NCI-H2107 treated with DMSO at 0.1 percent for 48 hours (cell line): ENCODE measurements around the gene MADCAM1.
"Not testable (repeated sequence)": the region's sequence is repeated elsewhere in the genome, so short reads cannot be mapped to it uniquely, and the experiment has no call there.

Experiments
- DNase-seq: peaks from one replicate; lab custom pipeline; 2025; ENCODE audit not compliant: unreplicated experiment; lab: John Stamatoyannopoulos, UW

MADCAM1 gene

DNA sequence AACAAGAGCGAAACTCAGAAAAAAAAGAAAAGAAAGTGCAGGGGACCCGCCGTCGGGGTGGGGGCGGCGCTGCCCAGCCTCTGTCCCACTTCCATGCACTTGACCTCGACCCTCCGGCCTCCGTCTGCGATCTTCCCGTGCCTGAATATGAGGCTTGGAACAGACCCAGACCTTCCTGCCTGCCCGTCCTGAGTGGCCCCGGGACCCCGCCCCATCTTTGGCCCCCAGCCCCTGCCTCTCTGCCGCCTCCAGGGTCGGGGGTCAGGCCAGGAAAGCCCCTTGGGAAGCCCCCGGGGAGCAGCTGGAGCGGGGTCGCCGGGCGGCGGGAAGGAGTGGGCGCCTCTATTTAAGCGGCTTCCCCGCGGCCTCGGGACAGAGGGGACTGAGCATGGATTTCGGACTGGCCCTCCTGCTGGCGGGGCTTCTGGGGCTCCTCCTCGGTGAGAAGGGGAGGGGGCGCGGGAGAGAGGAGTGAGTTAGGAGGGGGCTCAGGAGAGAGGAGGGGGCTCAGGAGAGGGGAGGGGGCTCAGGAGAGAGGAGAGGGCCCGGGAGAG lies at the start of gene MADCAM1:
TSS of gene MADCAM1 (plus strand) at position 375 of the 554 bp plus-strand sequence. CDS start at position 389, 14 bp downstream.
- DNase-seq, result no peak

DNA sequence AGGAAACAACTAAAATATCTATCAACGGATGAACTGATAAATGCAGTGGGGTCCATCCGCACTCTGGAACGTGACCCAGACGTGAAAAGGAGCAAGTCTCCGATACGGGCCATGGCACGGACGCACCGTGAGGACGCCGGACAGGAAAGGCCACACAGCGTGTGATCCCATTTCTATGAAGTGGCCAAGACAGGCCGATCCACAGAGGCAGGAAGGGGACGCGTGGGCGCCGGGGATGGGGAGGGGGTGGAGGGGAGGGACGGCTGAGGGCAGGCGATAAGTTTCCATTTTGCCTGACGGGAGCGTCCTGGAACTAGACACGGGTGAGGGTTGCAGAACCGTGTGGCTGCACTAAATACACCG lies 49.2 kb upstream of the MADCAM1 start:
- DNase-seq, result no peak

DNA sequence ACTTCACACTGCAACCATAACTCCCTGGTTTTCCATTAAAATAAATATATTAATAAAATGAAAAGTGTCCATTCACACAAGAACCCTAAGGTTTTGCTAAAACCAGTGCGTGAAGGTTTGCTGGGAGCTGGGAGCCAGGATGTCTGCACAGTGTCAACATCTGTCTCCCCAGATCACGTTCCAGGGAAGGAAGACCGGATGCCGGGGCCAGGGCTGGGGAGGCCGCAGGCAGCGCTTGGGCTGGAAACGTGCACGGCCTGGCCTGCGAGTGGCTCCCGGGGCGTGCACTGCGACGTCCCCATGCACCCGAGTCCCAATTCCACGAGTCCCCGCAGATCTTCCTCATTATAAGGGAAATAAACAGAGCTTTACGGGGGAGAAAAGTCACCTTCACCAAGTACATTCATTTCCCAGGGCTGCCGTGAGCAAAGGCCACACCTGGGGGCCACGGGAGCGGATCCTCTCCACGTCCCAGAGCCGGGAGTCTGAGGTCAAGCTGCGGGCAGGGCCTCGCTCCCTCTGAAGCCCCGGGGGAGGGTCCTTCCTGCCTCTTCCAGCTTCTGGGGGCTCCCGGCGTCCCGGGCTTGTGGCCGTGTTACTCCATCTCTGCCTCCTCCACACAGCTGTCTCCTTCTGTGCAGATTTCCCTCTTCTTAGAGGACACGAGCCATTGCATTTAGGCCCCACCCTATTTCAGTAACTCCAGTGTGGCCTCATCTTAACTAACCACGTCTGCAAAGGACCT lies 48.3 kb upstream of the MADCAM1 start:
- no peak for DNase-seq

DNA sequence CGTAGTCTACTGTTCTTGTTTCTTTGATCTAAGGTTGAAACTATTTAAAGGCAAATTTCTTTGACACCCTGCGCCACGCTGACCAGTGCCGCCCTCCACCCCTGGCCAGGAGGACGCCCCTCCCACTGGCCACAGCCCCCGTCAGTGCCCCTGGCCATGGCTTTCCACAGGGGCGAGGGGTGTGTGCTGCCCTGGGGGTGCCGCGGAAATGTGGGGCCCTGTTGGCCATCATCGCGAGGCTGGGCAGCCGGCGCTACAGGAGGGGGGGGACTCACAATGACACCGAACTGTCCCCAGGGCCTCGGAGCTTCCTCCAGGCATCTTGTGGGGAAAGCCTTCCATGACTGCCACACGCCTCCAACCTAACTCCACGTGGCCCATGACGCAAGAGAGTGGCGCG lies 46.4 kb upstream of the MADCAM1 start:
- DNase-seq, result no peak

DNA sequence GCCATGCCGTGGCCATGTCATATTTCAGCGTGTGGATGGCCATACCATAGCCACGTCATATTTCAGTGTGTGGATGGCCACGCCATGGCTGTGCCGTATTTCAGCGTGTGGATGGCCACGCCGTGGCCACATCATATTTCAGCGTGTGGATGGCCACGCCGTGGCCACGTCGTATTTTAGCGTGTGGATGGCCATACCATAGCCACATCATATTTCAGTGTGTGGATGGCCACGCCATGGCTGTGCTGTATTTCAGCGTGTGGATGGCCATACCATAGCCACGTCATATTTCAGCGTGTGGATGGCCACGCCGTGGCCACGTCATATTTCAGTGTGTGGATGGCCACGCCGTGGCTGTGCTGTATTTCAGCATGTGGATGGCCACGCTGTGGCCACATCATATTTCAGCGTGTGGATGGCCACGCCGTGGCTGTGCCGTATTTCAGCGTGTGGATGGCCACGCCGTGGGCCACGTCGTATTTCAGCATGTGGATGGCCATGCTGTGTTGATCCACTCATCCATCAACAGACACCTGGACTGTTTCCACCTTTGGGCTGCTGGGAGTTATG lies 45.3 kb upstream of the MADCAM1 start:
- DNase-seq, result not testable (repeated sequence)

DNA sequence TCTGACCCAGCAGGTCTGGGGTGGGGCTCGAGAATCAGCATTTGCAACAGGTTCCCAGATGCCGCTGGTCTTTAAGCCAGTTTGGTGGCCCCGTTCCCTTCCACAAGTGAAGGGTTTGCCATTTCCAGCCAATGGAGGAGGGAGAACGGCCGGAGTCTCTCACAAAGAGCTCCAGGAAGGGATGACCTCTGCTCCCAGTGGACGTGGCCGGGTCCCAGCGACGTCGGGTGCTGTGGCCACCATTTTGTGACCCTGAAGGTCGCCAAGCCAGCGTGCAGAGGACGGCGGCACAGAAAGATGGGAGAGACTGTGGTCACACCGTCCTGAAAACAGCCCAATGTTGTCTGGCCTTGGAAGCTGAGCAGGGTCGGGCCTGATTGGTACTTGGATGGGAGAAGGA lies 43.5 kb upstream of the MADCAM1 start:
- no peak for DNase-seq

DNA sequence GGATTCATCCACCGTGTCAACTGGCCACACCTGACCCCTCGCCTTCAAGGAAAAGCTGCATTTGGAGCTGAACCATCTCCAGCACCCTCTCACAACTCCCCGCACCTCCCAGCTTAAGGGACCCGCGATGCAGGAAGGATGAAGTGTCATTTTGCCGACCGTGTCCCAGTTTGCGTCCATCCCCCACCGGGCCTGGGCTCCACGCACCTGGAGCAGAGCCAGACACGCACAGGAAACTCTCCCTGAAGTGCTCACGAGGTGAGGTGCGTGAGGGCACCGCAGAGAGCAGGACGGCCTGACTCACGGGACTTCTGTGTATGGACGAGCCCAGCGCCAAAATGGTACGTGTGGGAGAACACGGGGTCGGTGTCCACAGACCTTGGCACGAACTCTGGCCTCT lies 42.7 kb upstream of the MADCAM1 start:
- no peak for DNase-seq

DNA sequence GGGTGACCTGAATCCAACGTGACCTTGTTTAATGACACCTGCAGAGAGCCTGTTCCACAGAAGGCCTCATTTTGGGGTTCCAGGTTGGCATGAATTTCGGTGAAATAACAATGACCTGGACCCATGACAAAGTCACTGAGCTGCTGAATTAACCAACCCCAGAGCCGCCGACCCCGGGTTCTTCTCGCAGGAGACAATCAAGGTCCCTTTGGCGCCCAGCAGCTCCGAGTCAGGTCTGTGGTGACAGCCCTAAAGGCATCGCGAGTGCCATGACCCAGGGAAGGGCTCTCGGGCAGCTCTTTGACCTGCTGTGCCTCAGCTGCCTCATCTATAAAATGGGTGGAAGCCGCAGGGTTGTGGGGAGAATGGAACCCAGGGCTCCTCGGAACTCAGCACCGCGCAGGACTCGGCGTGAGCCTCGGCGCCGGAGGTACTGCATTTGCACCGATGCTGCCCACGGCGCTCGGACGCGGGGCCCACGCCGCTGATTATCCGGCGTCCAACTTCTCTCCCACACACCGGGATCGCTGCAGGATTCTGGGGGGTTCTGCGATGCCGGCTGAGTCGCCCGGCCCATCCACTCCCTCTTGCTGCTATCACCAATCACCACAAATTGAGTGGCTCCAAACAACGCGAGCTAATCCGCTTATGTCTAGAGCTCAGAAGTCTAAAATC lies 41.1 kb upstream of the MADCAM1 start:
- DNase-seq, result no peak

DNA sequence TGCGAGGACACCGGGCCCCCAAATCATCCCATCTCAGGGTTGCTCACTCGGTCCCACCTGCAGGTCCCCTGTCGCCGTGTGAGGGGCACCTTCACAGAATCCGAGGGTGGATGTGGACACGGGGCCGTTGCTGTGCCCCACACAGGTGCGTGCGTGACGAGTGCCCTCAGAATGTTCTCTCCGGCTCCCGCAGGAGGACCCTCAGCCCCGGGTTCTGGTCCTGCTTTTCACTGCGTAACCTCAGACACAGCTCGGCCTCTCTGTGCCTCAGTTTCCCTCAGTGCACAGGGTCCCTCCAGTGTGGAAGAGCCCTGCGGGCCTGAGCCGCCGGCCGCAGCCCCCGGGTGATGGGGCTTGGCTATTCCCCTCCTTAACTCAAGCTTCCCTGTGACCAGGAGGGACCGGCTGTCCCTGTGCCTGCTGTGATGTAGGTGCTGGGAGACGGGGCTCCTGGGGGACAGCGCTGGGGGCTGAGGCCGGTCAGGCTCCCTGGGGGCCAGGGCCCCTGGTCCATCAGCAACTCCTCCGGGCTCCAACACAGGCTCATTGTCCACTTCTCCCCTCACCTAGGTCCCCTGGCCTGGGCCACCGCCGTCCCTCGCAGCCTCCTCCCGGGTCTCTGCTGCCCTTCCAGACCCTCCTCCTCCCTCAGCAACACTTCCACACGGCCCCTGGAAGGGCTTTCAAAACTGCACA lies 40.3 kb upstream of the MADCAM1 start:
- no peak for DNase-seq

DNA sequence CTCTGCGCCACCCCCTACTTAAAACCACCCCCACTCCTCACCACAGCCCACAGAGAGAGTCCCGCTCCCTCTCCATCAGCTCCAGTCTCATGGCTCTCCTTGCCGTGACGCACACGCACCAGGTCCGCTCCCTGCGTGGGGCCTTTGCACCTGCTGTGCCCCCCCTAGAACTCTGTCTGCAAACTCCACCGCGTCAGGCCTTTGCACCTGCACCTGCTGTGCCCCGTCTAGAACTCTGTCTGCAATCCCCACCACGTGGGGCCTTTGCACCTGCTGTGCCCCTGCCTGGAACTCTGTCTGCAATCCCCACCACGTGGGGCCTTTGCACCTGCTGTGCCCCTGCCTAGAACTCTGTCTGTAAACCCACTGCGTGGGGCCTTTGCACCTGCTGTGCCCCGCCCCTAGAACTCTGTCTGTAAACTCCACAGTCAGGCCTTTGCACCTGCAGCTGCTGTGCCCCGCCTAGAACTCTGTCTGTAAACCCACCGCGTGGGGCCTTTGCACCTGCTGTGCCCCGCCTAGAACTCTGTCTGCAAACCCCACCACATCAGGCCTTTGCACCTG lies 39.7 kb upstream of the MADCAM1 start:
- DNase-seq, result no peak

DNA sequence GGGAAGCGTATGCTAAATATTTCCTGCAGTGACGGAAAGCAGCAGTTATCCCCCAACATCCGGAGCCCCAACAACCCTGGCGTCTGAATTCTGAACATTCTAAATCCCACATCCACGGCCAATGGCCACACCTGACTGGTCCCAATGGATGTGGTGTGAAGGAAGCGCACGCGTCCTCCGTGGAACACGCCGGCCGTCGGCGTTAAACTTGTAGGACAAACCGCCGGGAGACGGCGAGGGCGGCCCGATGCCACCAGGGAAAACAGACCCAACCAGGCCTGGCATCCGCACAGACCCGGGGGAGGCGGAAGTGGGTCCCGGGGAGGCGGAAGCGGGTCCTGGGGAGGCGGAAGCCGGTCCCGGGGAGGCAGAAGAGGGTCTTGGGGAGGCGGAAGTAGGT lies 38.6 kb upstream of the MADCAM1 start:
- no peak for DNase-seq

DNA sequence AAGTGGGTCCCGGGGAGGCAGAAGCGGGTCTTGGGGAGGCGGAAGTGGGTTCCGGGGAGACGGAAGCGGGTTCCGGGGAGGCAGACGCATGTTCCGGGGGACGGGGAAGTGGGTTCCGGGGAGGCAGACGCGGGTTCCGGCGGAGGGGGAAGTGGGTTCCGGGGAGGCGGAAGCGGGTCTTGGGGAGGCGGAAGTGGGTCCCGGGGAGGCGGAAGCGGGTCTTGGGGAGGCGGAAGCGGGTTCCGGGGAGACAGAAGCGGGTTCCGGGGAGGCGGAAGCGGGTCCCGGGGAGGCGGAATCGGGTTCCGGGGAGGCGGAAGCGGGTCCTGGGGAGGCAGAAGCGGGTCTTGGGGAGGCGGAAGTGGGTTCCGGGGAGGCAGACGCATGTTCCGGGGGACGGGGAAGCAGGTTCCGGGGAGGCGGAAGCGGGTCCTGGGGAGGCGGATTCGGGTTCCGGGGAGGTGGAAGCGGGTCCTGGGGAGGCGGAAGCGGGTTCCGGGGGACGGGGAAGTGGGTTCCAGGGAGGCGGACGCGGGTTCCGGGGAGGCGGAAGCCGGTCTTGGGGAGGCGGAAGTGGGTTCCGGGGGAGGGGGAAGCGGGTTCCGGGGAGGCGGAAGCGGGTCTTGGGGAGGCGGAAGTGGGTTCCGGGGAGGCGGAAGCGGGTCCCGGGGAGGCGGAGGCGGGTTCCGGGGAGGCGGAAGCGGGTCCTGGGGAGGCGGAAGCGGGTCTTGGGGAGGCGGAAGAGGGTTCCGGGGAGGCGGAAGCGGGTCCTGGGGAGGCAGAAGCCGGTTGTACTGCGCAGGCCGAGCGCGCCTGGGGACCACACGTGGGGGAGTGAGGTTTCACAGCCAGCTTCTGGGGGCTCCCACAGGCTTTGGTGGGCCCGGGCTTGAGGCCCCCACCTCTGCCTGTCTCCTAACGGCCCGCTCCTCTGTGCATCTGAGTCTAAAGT lies 37.9 kb upstream of the MADCAM1 start:
- DNase-seq, result no peak

DNA sequence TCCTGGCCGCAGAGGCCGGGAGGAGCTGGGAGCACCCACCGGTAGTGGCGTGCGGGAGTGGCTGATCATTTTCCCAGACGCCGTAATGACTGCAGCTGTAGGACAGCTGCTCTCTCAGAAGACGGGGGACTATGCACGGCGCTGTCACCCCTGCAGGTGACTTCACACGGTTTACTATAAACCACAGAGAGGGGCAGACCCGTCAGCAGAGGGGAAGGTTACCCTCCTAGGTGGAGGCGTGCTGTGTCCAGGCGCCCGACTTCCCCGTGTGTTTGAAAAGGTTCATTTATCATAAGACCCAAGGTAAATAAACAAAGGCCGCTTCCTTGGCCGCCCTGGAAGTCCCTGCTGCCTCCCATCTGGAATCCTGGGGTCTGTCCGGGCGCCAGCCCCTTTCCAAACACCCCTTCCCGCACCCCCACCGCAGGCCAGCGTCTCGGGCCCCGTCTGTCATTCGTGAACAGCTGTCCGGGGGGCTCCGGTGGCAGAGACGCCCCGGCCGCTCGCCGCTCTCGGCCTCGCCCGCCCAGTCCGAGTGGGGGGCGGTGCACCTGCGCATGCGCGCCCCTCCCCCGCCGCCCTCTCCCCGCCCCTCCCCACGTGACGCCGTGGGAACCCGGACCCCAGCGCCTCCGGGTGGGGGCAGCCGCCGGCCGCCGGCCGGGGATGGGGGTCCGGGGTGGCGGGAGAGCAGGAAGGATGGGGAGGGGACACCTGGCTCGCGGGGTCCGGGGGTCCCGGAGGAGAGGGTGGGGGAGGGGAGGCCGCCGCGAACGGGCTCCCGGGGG lies 36.4 kb upstream of the MADCAM1 start:
- DNase-seq, result peak; percentile 41

DNA sequence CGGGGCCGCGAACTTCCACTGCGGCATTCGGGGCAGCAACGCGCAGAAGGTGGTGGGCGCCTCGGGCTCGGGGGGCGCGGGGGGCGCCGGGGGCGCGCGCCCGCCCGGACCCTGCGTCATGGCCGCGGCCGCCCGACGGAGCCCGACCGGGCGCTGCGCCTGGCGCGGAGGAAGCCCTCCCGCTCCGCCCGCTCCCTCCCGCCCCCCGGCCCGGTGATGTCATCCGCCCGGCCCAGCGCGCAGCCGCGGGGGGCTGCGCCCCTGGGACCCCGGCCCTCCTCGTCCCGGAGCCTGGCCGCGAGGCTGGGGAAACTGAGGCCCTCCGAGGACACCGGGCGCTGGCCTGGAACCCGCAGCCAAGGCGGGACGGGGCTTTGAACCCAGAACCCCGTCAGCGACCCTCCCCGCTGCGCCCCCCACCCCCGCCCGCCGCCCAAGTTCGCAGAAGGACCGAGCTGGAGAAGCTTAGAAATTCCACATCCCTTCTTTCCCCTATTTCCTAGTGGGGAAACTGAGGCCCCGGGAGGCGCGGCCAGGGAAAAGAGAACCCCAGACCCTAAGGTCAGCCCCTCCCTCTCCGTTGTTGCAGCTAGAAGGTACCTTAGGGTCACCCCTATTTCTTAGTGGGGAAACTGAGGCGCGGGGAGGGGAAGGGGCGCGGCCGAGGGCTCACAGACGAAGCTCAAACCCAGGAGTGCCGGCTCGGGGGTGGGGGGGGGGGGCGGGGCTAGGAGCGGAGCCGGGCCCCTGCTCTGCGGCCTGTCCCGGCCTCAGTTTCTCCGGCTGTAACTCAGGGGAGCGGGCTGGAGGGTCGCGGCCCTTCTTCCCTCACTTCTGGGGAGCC lies 35.2 kb upstream of the MADCAM1 start, which contains the start of gene SHC2:
TSS of gene SHC2 (minus strand) at position 157 of the 844 bp plus-strand sequence. CDS start at position 120, 37 bp downstream.
- no peak for DNase-seq

DNA sequence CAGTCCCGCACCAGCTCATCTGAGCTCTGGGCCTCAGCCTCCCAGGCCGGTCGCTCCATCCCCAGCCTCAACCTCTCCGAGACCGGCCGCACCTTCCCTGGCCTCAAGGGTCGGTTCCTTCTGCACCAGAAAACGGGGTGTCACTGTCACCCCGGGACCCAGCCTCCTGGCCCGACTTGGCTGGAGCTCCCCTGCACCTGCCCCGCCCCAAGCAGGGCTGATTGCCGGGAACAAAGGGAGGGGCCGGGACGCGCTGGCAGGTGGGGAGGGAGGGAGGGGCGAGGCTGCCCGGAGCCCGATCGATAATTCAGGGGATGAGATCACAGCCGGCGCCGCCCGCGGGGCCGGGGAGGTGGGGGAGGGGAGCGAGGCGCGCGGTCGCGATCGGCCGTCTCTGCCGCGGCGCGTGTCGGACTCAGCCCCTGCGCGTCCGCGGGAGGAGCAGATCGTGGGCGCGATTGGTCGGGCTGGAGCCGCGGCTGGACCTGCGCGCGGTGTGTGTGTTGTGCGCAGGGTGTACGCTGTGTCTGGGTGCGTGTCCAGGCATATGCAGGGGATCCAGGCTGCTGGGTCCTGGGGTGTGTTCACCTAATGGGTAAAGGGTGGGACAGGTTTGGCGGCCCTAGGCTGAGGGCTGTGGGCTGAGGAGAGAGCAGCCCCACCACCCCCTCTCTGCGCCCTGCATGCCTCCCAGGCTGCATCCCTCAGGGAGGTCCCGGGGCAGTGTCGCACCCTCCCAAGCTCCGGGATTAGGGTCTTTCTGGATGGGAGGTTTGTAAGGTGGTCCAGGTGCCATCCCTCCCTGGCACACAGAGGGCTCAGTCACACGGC lies 34.4 kb upstream of the MADCAM1 start:
- DNase-seq, result peak; percentile 52

DNA sequence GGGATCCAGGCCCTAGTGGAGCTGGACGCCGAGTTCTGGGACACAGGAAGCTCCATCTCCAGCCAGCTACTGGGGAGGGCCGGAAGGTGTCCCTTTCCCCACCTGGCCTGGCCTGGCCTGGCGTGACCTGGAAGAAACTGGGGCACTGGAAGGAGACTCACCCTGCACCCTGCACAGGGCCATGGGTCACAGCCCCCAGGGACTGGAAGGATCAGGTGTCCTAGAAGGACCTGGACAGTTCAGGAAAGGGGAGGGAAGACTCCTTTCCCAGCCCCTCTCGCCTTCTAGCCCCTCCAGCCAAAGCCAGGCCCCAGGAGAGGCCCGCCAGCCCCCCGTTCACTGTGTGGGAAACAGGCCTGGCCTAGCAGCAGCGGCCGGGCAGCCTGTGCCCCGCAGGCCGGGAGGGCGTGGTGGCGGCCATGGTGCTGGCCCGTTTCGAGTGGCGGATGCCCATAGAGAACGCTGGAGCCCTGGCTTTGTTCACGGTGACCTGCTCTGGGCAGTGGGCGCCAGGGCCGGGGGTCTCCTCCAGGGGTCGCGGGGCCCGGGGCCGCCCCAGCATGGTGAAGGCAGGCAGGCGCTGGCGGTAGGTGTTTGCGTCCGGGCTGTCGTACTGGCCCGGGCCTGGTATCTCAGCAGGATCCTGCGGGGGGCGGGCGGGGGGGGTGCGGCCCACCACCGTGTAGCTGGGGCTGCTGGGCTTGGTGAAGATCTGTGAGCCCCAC lies 32.6 kb upstream of the MADCAM1 start:
- no peak for DNase-seq

DNA sequence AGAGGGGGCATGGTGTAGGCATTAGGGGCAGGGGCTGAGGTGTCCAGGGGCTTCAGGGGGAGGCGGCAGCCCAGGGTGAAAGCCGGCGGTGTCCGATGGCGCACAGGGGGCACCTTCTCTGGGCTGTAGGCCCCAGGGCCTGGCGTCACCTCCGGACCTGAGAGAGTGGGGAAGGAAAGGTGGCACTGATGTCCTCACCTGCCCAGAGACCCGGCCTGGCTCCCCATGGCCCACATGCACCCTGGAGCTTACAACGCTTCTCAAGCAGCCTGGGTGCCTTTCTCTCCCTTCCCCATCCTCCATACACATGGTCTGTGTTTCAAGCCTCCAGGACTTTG lies 32.1 kb upstream of the MADCAM1 start:
- no peak for DNase-seq
